LNCAP (cell line): ENCODE data around the gene KRT76.

Source experiments
- TF ChIP-seq, protein P1 (sequence below): fragments of 450-650 bp; IDR thresholded peaks from 2 replicates; pipeline ENCODE4 v1.5.1; 2017; ENCODE audit warnings: mild to moderate bottlenecking

Gene KRT76

GRCh38 chr12:52811191-52812072 lies 34.3 kb upstream of the KRT76 start:
- TF ChIP-seq, protein P1, sequence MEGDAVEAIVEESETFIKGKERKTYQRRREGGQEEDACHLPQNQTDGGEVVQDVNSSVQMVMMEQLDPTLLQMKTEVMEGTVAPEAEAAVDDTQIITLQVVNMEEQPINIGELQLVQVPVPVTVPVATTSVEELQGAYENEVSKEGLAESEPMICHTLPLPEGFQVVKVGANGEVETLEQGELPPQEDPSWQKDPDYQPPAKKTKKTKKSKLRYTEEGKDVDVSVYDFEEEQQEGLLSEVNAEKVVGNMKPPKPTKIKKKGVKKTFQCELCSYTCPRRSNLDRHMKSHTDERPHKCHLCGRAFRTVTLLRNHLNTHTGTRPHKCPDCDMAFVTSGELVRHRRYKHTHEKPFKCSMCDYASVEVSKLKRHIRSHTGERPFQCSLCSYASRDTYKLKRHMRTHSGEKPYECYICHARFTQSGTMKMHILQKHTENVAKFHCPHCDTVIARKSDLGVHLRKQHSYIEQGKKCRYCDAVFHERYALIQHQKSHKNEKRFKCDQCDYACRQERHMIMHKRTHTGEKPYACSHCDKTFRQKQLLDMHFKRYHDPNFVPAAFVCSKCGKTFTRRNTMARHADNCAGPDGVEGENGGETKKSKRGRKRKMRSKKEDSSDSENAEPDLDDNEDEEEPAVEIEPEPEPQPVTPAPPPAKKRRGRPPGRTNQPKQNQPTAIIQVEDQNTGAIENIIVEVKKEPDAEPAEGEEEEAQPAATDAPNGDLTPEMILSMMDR, result no peak

GRCh38 chr12:52810554-52810953 lies 33.4 kb upstream of the KRT76 start:
- TF ChIP-seq, protein P1, result no peak

DNA sequence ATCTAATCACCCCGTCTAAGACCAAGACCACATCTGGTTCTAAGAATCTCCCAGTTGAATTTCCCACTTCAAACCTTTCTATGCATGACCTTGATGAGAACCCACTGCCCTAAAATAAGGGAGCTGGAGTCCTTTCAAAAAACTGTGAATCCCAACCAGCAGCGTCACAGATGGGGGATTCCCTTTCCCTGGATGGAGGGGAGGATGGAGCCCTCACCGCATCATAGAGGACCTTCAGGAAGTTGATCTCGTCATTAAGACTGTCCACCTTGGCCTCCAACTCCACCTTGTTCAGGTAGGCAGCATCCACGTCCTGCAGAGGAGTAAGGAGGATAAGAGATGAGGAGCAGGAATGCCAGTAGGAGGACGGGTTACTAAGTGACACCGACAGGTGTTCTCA lies 32.0 kb upstream of the KRT76 start:
- TF ChIP-seq, protein P1, result no peak

- TF ChIP-seq, protein P1, result no peak
Measured at GRCh38 chr12:52808573-52809160, 31.5 kb upstream of the KRT76 start.

DNA sequence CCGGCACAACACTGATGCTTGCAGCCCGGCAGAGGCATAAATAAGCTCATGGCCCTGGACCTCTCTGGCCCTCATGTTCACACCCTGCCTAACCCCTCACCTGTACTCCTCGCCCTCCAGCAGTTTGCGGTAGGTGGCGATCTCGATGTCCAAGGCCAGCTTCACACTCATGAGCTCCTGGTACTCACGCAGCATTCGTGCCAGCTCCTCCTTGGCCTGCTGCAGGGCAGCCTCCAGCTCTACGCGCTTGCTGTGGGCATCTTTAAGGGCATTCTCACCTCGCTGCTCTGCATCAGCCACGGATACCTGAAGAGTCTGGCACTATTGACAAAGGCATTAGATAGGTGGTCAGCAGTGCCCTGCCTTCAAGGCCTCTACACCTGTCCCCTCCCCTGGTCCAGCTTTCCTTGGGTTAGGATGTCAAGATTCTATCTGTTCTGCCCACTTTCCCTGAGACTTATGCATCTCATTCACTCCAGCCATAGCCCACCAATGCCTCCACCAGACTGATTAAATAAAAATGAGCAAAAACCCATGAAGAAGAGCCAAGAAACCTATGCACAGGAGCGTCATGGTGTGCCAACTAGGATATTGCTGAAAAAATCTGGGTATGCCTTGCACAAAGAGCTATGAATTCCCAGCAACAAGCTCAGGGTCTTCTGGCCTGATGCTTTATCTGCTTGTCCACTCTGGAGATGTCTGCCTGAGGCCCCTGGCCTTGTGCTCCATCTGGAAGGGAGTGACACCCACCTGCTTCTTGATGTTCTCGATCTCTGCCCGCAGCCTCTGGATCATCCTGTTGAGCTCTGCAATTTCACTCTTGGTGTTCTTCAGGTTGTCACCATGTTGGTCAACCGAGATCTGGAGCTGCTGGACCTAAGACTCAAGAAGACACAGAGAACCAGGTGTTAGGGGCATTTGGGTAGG lies 30.7 kb upstream of the KRT76 start:
- TF ChIP-seq, protein P1, result no peak

GRCh38 chr12:52806821-52807543 lies 29.8 kb upstream of the KRT76 start:
- TF ChIP-seq, protein P1, result no peak
